SH-SY5Y (cell line): Measurements from ENCODE around the gene TMEM200A.

Experiments
- GATA2 ChIP-seq: IDR thresholded peaks from 2 replicates; pipeline ENCODE4 v1.6.1; 2011; ENCODE audit warnings: mild to moderate bottlenecking, low read depth, low read length
- GATA3 ChIP-seq: IDR thresholded peaks from 2 replicates; pipeline ENCODE4 v1.6.1; 2011; ENCODE audit warnings: low read depth, mild to moderate bottlenecking, low read length, moderate library complexity

DNA sequence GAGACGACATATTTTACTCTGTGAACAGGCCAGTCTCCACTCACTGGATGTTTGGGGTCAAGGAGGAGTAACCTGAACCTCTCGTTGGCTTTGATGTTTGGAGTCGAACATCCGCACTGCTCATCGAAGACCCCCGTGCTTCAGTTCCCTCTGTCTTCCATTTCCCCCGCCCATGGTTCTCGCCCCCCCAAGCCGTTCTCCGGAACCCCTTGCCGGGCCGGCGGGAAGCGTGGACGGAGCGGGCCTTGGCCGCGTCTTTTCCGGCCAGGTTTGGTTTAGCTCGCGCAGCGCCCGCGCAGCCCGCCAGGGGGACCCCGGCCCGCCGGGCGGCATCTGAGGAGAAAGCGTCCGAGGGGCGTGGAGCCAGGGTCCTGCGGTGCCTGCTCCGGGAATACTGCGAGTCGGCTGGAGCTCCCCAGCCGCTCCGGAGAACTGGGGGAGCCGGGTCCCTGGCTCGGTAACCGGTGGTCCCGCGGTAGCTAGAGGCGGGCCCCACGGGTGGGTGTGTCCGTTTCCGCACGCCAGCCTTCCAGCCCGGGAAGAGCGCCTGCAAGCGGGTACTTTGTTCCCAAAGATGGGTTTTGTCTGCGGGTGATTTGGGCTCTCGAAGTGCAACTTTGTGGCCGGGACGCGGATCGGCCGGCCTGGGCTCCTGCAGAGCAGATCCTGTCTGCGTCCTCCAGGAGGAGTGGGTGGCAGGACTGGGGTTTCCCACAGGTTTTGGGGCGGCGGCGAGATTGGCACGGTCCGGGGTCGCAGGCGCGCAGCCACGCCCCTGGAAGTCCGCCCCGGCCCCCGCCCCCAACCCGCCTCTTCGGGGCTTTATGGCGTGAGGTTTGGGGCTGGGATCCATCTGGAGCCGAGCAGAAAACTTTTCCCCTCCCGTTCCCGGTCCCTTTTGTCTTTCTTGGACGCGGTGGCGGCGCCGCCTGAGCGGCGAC is at the start of gene TMEM200A:
- TF ChIP-seq GATA2 (no peak), GATA3 (no peak)
